ENCODE data around the gene POLD1. TPM values are rescaled to one million over a fixed set of nuclear protein-coding genes. Genes with fewer than 3 reads are reported as not detected.
A peak's percentile ranks its signal among the peaks of the same experiment; 100 is the strongest.

The POLD1 gene
- total and polyA plus RNA-seq, 2 of the 13 experiments (the other 11 are each of a cell fraction or from before 2014, with no cell fraction given): 17.4 to 54.0 TPM

DNA sequence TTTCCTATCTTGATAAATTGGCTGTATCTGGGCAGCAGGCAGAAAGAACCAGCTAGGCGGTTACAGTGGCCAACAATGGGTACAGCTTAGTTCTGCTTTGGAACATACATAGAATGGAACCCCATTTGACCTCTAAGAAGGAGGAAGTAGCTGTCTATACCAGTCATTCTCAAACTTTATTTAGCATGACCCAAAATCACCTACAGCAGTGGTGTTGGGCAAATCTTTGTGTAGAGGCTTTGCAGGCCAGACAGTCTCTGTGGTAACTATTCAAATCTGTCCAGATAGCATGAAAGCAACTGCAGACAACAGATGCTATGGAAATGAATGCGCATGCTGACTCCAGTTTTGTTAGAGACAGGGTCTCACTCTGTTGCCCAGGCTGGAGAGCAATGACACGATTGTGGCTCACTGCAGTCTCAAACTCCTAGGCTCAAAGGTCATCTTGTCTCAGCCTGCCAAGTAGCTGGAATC is 43.0 kb upstream of the POLD1 start:
- Histone ChIP-seq H3K9me3 (ENCODE audit: low read length) (peaks cover 6% of the 10 kb centered on the region; the same call in 1 of the 2 replicates), H3K36me3 (replicated peaks in 1 of 2; ENCODE audit: control insufficient read depth in 1 of 2, insufficient read depth in 2 of 2, low read length in 2 of 2) (no peaks in the 10 kb centered on the region), H3K27ac (ENCODE audit: extremely low read length, insufficient read depth, low read length) (no peak overlapping the region), H3K4me3 (replicated peaks in 1 of 3; ENCODE audit: insufficient read depth in 1 of 3, low read depth in 2 of 3, low read length in 3 of 3) (no peak overlapping the region), H4K20me1 (ENCODE audit: insufficient read depth, low read length) (no peaks in the 10 kb centered on the region), H3K4me1 (ENCODE audit: insufficient read depth, low read length) (peaks cover 23% of the 10 kb centered on the region), H3K9ac (ENCODE audit: insufficient read depth, low read depth, low read length) (no peak overlapping the region), H3K79me2 (ENCODE audit: insufficient read depth, low read length) (no peaks in the 10 kb centered on the region), H3K27me3 (ENCODE audit: control insufficient read depth in 1 of 2, insufficient read depth in 2 of 2, low read length in 2 of 2) (no peaks in the 10 kb centered on the region), H2AFZ (ENCODE audit: low read length) (no peak overlapping the region), H3K4me2 (ENCODE audit: low read depth, low read length) (no peak overlapping the region)
- WGBS (ENCODE audit: low lambda C conversion rate): 66% methylated on average over 3 of the region's 3 CpGs
- intact Hi-C loops (cut with micrococcal nuclease; ENCODE audit: unreplicated experiment) (no loop called here), in situ Hi-C loops (cut with HindIII; ENCODE audit: extremely low pct_ligation_motif_present, low pct_unique_long_range_greater_than_20kb) (no loop called here)
- ATAC-seq (no peak), DNase-seq (ENCODE audit: low spot score) (no peak), FAIRE-seq (no peak)
- no TSS peak for BruUV-seq (replicated peaks)
- ChIA-PET POLR2A (interaction anchor here (1.9 kb wide), 1 partner anchor 9 kb away, joined by 8 read pairs; no protein-coding TSS in a partner anchor), CTCF (ENCODE audit: low intra/inter-chr PET ratio, low total read pairs) (no interaction called here)
- peak; percentile 95 for TF ChIP-seq ZNF121 (CRISPR knock-in tag; IDR thresholded peaks at IDR 0.05)
- TF ChIP-seq ZNF598 (CRISPR knock-in tag; IDR thresholded peaks at IDR 0.05; ENCODE audit: borderline replicate concordance): no peak

DNA sequence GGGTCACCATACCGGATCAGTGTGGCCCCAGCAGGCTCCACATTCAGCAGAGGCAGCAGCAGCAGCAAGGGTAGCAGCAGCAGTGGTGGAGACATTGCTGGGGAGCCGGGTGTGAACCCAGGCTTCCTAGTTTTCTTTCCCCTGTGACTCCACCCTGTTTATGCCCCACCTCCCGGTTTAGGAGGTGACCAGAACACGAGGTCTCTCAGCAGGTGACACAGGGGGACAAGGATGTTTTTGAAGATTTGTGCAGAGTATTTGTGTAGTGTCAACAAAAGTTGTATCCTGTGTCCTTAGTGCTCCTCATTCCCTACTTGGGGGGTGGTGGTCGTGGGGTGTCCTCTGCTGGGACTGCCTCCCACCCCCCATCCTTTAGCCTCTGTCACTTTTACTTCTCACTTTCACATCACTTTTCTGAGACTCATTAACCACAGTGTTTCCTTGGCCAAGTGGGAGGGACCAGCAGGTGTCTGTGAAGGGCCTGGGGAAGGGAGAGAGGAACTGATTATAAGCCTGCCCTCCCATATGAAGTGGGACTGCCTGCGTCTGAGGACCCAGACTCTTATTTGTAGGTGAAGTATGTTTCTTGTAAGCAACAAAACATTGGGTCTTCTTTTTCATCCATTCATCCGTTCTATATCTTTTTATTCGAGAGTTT is 39.4 kb upstream of the POLD1 start:
- no TSS peak for BruUV-seq (replicated peaks)
- Histone ChIP-seq H3K79me2 (ENCODE audit: insufficient read depth, low read length) (no peaks in the 10 kb centered on the region), H3K9me3 (ENCODE audit: low read length) (peaks cover 6% of the 10 kb centered on the region; the same call in 1 of the 2 replicates), H3K27ac (ENCODE audit: extremely low read length, insufficient read depth, low read length) (no peak overlapping the region), H2AFZ (ENCODE audit: low read length) (no peak overlapping the region), H4K20me1 (ENCODE audit: insufficient read depth, low read length) (no peaks in the 10 kb centered on the region), H3K4me3 (replicated peaks in 1 of 3; ENCODE audit: insufficient read depth in 1 of 3, low read depth in 2 of 3, low read length in 3 of 3) (no peak overlapping the region), H3K4me2 (ENCODE audit: low read depth, low read length) (no peak overlapping the region), H3K9ac (ENCODE audit: insufficient read depth, low read depth, low read length) (no peak overlapping the region), H3K27me3 (ENCODE audit: control insufficient read depth in 1 of 2, insufficient read depth in 2 of 2, low read length in 2 of 2) (no peaks in the 10 kb centered on the region), H3K4me1 (ENCODE audit: insufficient read depth, low read length) (peaks cover 60% of the 10 kb centered on the region), H3K36me3 (replicated peaks in 1 of 2; ENCODE audit: control insufficient read depth in 1 of 2, insufficient read depth in 2 of 2, low read length in 2 of 2) (no peaks in the 10 kb centered on the region)
- ATAC-seq: no peak
- DNase-seq (ENCODE audit: low spot score): no peak
- ChIA-PET CTCF (ENCODE audit: low intra/inter-chr PET ratio, low total read pairs) (no interaction called here), POLR2A (no interaction called here)
- in situ Hi-C loops (cut with HindIII; ENCODE audit: extremely low pct_ligation_motif_present, low pct_unique_long_range_greater_than_20kb): no loop called here
- intact Hi-C loops (cut with micrococcal nuclease; ENCODE audit: unreplicated experiment): no loop called here
- 62% methylated on average over 7 of the region's 8 CpGs for WGBS (ENCODE audit: low lambda C conversion rate)
- FAIRE-seq: no peak
- TF ChIP-seq ZFP82 (CRISPR knock-in tag; IDR thresholded peaks at IDR 0.05; ENCODE audit: borderline replicate concordance): no peak
- no peak for TF ChIP-seq TRIM24 (CRISPR knock-in tag; IDR thresholded peaks at IDR 0.05)
- no peak for TF ChIP-seq ZNF292 (CRISPR knock-in tag; IDR thresholded peaks at IDR 0.05; ENCODE audit: borderline replicate concordance, low read depth)
- TF ChIP-seq, protein P1, sequence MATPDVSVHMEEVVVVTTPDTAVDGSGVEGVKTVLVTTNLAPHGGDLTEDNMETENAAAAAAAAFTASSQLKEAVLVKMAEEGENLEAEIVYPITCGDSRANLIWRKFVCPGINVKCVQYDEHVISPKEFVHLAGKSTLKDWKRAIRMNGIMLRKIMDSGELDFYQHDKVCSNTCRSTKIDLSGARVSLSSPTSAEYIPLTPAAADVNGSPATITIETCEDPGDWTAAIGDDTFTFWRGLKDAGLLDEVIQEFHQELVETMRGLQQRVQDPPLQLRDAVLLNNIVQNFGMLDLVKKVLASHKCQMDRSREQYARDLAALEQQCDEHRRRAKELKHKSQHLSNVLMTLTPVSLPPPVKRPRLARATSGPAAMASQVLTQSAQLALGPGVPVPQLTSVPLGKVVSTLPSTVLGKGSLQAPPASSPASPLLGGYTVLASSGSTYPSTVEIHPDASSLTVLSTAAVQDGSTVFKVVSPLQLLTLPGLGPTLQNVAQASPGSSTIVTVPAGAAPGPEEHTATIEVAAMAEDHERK (CRISPR knock-in tag; IDR thresholded peaks at IDR 0.05; ENCODE audit: low read depth): no peak
- no peak for TF ChIP-seq ZFYVE20 (CRISPR knock-in tag; IDR thresholded peaks at IDR 0.05; ENCODE audit: borderline replicate concordance, low read depth)
- TF ChIP-seq ELF3 (CRISPR knock-in tag; IDR thresholded peaks at IDR 0.05): no peak
- TF ChIP-seq, protein P2, sequence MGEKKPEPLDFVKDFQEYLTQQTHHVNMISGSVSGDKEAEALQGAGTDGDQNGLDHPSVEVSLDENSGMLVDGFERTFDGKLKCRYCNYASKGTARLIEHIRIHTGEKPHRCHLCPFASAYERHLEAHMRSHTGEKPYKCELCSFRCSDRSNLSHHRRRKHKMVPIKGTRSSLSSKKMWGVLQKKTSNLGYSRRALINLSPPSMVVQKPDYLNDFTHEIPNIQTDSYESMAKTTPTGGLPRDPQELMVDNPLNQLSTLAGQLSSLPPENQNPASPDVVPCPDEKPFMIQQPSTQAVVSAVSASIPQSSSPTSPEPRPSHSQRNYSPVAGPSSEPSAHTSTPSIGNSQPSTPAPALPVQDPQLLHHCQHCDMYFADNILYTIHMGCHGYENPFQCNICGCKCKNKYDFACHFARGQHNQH (CRISPR knock-in tag; IDR thresholded peaks at IDR 0.05): no peak
- TF ChIP-seq KDM5A (IDR thresholded peaks at IDR 0.05; ENCODE audit: borderline replicate concordance, low read length): no peak
- no peak for TF ChIP-seq SOX5 (CRISPR knock-in tag; IDR thresholded peaks at IDR 0.05; ENCODE audit: borderline replicate concordance)
- TF ChIP-seq TCF7 (IDR thresholded peaks at IDR 0.05; ENCODE audit: low read depth): no peak
- no peak for TF ChIP-seq TBP (CRISPR knock-in tag; IDR thresholded peaks at IDR 0.05)
- no peak for TF ChIP-seq PPARG (CRISPR knock-in tag; conservative IDR thresholded peaks at IDR 0.05)
- no peak for TF ChIP-seq ZNF20 (CRISPR knock-in tag; IDR thresholded peaks at IDR 0.05)
- TF ChIP-seq ZNF3 (CRISPR knock-in tag; IDR thresholded peaks at IDR 0.05): no peak
- TF ChIP-seq ETV5 (CRISPR knock-in tag; IDR thresholded peaks at IDR 0.05; ENCODE audit: borderline replicate concordance): no peak

All from HepG2 (cell line).